Lower leg skin (tissue), 4 donors: ENCODE results near the gene MAP4K2. TPM values are rescaled to one million over a fixed set of nuclear protein-coding genes. Genes with fewer than 3 reads are reported as not detected.

Experiments used
- DNase-seq, 2 donors: peaks; one replicate each; pipeline ENCODE4 v3.0.0-alpha.2; 2019; ENCODE audit warnings: low spot score in 2 of 2
- H3K4me3 ChIP-seq: fragments of 200-600 bp; sonication (generic); 2 replicates; pipeline ENCODE4 v1.5.1; 2017; ENCODE audit warnings: mild to moderate bottlenecking, low read depth; ENCODE audit not compliant: poor library complexity, severe bottlenecking
- CTCF ChIP-seq, 3 donors: fragments of 450-650 bp; IDR thresholded peaks; one replicate each; pipeline ENCODE4 v1.5.1; 2016; ENCODE audit warnings: antibody characterized with exemption in 3 of 3, mild to moderate bottlenecking in 3 of 3, moderate library complexity in 2 of 3
- POLR2A ChIP-seq, 2 donors: fragments of 450-650 bp; IDR thresholded peaks; one replicate each; pipeline ENCODE4 v1.6.1; 2016 to 2017; ENCODE audit warnings: antibody characterized with exemption in 2 of 2, mild to moderate bottlenecking in 1 of 2, moderate library complexity in 1 of 2
- WGBS, 2 donors: methylation state at CpG; one replicate each; pipeline ENCODE4 v1.1.5; 2018; 5-methylcytosine and 5-hydroxymethylcytosine counted together
- intact Hi-C: fragments of 100-400 bp; cut with DNase I; formaldehyde crosslinking; loops from one replicate; pipeline ENCODE4 v1.15.0; 2023; ENCODE audit warnings: low total_unique reads
- total RNA-seq, 4 donors: library from RNA; depleted of rRNA; stranded (reverse); fragments of >200 nt; gene quantifications; one replicate each; pipeline ENCODE4 v1.1.0, GENCODE V29; 2016

MAP4K2 gene
- total RNA-seq, 4 donors from 2014 or later = 9.3 to 29.8 (median 19.5) TPM

- no peak for DNase-seq
- H3K4me3 ChIP-seq = no peak overlapping the region
- 91 to 93% methylated on average over 4 of the region's 4 CpGs for whole genome bisulfite sequencing, 2 donors
- intact Hi-C loops = no loop called here
- TF ChIP-seq CTCF (IDR thresholded peaks at IDR 0.05) (no peak), POLR2A (IDR thresholded peaks at IDR 0.05) (no peak)
These were observed 10.5 kb downstream of the MAP4K2 start for GRCh38 chr11:64792482-64792881.

GRCh38 chr11:64791781-64792291 lies 11.2 kb downstream of the MAP4K2 start:
- intact Hi-C loops = no loop called here
- no peak overlapping the region for H3K4me3 ChIP-seq
- DNase-seq = no peak
- WGBS, 2 donors = 93 to 95% methylated on average over 10 to 12 of the region's 14 CpGs
- TF ChIP-seq POLR2A (IDR thresholded peaks at IDR 0.05) (no peak), CTCF (IDR thresholded peaks at IDR 0.05) (no peak)

GRCh38 chr11:64790205-64791095 lies 12.6 kb downstream of the MAP4K2 start:
- 91 to 93% methylated on average over 22 to 25 of the region's 25 CpGs for WGBS, 2 donors
- TF ChIP-seq POLR2A (IDR thresholded peaks at IDR 0.05) (no peak), CTCF (IDR thresholded peaks at IDR 0.05) (no peak)
- no peak overlapping the region for H3K4me3 ChIP-seq
- intact Hi-C loops = no loop called here
- DNase-seq = no peak

- H3K4me3 ChIP-seq = no peak overlapping the region
- 91 to 95% methylated on average over 13 to 15 of the region's 15 CpGs for WGBS, 2 donors
- TF ChIP-seq POLR2A (IDR thresholded peaks at IDR 0.05) (no peak), CTCF (IDR thresholded peaks at IDR 0.05) (no peak)
- no peak for DNase-seq
- intact Hi-C loops = no loop called here
These were observed 13.4 kb downstream of the MAP4K2 start for GRCh38 chr11:64789331-64790204.

- TF ChIP-seq CTCF (IDR thresholded peaks at IDR 0.05) (no peak), POLR2A (IDR thresholded peaks at IDR 0.05) (no peak)
- intact Hi-C loops = no loop called here
- DNase-seq = no peak
- WGBS, 2 donors = 80 to 90% methylated on average over 6 to 7 of the region's 9 CpGs
- H3K4me3 ChIP-seq = no peak overlapping the region
These were observed 14.4 kb downstream of the MAP4K2 start for GRCh38 chr11:64788321-64789215.
